Hepatocyte (in vitro differentiated cells): Measurements from ENCODE around the gene ALDH1A3. TPM values are rescaled to one million over a fixed set of nuclear protein-coding genes. Genes with fewer than 3 reads are reported as not detected.

Experiments used
- DNase-seq: peaks from one replicate; pipeline ENCODE4 v3.0.0-alpha.2; 2016; ENCODE audit warnings: low spot score
- H2AFZ ChIP-seq: fragments of 200-600 bp; sonication (generic); 2 replicates; pipeline ENCODE4 v1.6.0; 2016; ENCODE audit warnings: antibody characterized with exemption, mild to moderate bottlenecking
- H3K27ac ChIP-seq: fragments of 200-600 bp; sonication (generic); 2 replicates; pipeline ENCODE4 v1.5.1; 2016; ENCODE audit warnings: mild to moderate bottlenecking
- H3K27me3 ChIP-seq: fragments of 200-600 bp; sonication (generic); 2 replicates; pipeline ENCODE4 v1.6.1; 2016
- H3K36me3 ChIP-seq: fragments of 200-600 bp; sonication (generic); replicated peaks from 2 replicates; pipeline ENCODE4 v1.5.1; 2016; ENCODE audit warnings: low read depth; ENCODE audit not compliant: insufficient read depth
- H3K4me1 ChIP-seq: fragments of 200-600 bp; sonication (generic); 2 replicates; pipeline ENCODE4 v1.5.1; 2016; ENCODE audit warnings: mild to moderate bottlenecking, moderate library complexity; ENCODE audit not compliant: insufficient read depth
- H3K4me2 ChIP-seq: fragments of 200-600 bp; sonication (generic); 2 replicates; pipeline ENCODE4 v1.6.0; 2016
- H3K4me3 ChIP-seq: fragments of 200-600 bp; sonication (generic); 2 replicates; pipeline ENCODE4 v1.5.1; 2016; ENCODE audit warnings: mild to moderate bottlenecking
- H3K79me2 ChIP-seq: fragments of 200-600 bp; sonication (generic); 2 replicates; pipeline ENCODE4 v1.6.0; 2017; ENCODE audit warnings: mild to moderate bottlenecking
- H3K9me2 ChIP-seq: fragments of 200-600 bp; sonication (generic); replicated peaks from 2 replicates; pipeline ENCODE4 v1.6.0; 2017; ENCODE audit warnings: mild to moderate bottlenecking; ENCODE audit not compliant: insufficient read depth
- H3K9me3 ChIP-seq: fragments of 200-600 bp; sonication (generic); 2 replicates; pipeline ENCODE4 v1.5.1; 2016; ENCODE audit warnings: low read depth, mild to moderate bottlenecking
- H4K20me1 ChIP-seq: fragments of 200-600 bp; sonication (generic); 2 replicates; pipeline ENCODE4 v1.6.0; 2016; ENCODE audit warnings: mild to moderate bottlenecking; ENCODE audit not compliant: insufficient read depth, poor library complexity, severe bottlenecking
- EZH2 ChIP-seq: fragments of 200-600 bp; sonication (generic); IDR thresholded peaks from 2 replicates; pipeline ENCODE4 v1.6.1; 2016; ENCODE audit warnings: antibody characterized with exemption, mild to moderate bottlenecking, borderline replicate concordance
- EZH2phosphoT487 ChIP-seq: fragments of 200-600 bp; sonication (generic); IDR thresholded peaks from one replicate; pipeline ENCODE4 v1.6.1; 2018; ENCODE audit warnings: antibody characterized with exemption, mild to moderate bottlenecking, low read depth, moderate library complexity; ENCODE audit not compliant: unreplicated experiment, severe bottlenecking
- WGBS: methylation state at CpG from one replicate; pipeline ENCODE4 v1.1.6; 2016; ENCODE audit warnings: low lambda C conversion rate; ENCODE audit errors: missing lambda C conversion rate; 5-methylcytosine and 5-hydroxymethylcytosine counted together
- polyA plus RNA-seq: library from polyadenylated mRNA; unstranded; fragments of >200 nt; fragmentation: Nextera tagmentation; extraction: Ambion mirVana; gene quantifications from 2 replicates; pipeline ENCODE4 v1.2.1, GENCODE V29; 2016
- total RNA-seq: library from RNA; depleted of rRNA; stranded (reverse); fragments of >200 nt; gene quantifications from 2 replicates; pipeline ENCODE4 v1.2.3, GENCODE V29; 2014
- TF ChIP-seq, protein P1 (sequence below): fragments of 200-600 bp; sonication (generic); IDR thresholded peaks from 2 replicates; pipeline ENCODE4 v1.5.1; 2016; ENCODE audit warnings: antibody characterized with exemption, mild to moderate bottlenecking; ENCODE audit not compliant: poor library complexity

Gene ALDH1A3
- total and polyA plus RNA-seq, 2 experiments from 2014 or later: 6.8 to 20.5 TPM

DNA sequence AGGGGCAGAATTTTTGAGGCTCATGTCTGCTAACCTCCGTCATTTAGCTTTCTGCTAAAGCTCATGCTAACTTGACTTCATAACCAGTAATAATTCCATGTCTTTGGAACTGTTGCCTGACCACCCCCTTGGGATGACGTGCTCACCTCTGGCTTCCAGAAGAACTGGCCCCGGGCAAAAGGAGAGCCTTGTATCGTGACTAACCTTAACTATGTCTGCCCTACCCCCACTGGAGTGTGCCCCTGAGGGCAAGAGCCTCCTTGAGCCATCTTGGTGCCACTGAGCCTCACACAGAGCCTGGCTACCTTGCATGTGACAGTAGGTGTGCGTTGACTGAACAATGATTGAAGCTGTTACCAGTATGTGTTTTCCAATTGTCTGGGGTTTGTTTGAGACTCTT is 44.3 kb downstream of the ALDH1A3 start:
- H3K4me3 ChIP-seq: no peak overlapping the region
- TF ChIP-seq, protein P1, sequence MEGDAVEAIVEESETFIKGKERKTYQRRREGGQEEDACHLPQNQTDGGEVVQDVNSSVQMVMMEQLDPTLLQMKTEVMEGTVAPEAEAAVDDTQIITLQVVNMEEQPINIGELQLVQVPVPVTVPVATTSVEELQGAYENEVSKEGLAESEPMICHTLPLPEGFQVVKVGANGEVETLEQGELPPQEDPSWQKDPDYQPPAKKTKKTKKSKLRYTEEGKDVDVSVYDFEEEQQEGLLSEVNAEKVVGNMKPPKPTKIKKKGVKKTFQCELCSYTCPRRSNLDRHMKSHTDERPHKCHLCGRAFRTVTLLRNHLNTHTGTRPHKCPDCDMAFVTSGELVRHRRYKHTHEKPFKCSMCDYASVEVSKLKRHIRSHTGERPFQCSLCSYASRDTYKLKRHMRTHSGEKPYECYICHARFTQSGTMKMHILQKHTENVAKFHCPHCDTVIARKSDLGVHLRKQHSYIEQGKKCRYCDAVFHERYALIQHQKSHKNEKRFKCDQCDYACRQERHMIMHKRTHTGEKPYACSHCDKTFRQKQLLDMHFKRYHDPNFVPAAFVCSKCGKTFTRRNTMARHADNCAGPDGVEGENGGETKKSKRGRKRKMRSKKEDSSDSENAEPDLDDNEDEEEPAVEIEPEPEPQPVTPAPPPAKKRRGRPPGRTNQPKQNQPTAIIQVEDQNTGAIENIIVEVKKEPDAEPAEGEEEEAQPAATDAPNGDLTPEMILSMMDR: no peak
- TF ChIP-seq EZH2phosphoT487 (no peak), EZH2 (no peak)
- no peaks in the 10 kb centered on the region for H3K9me3 ChIP-seq
- H4K20me1 ChIP-seq: no peaks in the 10 kb centered on the region
- 86% methylated on average over 5 of the region's 5 CpGs for WGBS
- no peaks in the 10 kb centered on the region for H3K36me3 ChIP-seq
- no peak overlapping the region for H3K4me2 ChIP-seq
- peaks cover 35% of the 10 kb centered on the region for H3K27me3 ChIP-seq
- no peak overlapping the region for H3K27ac ChIP-seq
- no peak overlapping the region for H2AFZ ChIP-seq
- no peaks in the 10 kb centered on the region for H3K9me2 ChIP-seq
- H3K4me1 ChIP-seq: no peaks in the 10 kb centered on the region
- no peaks in the 10 kb centered on the region for H3K79me2 ChIP-seq
- DNase-seq: no peak

DNA sequence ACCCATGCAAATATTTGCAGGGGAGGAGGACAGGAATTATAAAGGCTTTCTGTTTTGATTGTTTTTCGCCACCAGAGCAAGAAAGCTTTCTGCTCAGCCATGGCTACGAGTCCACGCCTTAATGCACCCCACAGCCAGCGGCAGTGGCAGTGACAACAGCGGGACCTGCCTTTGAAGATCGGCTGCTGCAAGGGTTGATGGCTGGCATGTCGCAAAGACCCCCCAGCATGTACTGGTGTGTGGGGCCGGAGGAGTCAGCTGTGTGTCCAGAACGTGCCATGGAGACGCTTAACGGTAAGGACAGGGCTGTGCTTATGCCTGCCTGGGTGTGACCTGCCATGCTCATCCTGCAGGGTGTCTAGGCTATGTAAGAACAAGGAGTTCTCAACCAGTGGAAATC is 44.8 kb downstream of the ALDH1A3 start:
- Histone ChIP-seq H3K27ac (no peak overlapping the region), H3K4me1 (no peaks in the 10 kb centered on the region), H3K4me3 (no peak overlapping the region), H3K9me3 (no peaks in the 10 kb centered on the region), H3K9me2 (no peaks in the 10 kb centered on the region), H3K79me2 (no peaks in the 10 kb centered on the region), H3K36me3 (no peaks in the 10 kb centered on the region), H3K27me3 (peaks cover 34% of the 10 kb centered on the region), H4K20me1 (no peaks in the 10 kb centered on the region), H3K4me2 (no peak overlapping the region), H2AFZ (no peak overlapping the region)
- TF ChIP-seq, protein P1: no peak
- TF ChIP-seq EZH2phosphoT487 (no peak), EZH2 (no peak)
- 93% methylated on average over 11 of the region's 11 CpGs for WGBS
- no peak for DNase-seq

DNA sequence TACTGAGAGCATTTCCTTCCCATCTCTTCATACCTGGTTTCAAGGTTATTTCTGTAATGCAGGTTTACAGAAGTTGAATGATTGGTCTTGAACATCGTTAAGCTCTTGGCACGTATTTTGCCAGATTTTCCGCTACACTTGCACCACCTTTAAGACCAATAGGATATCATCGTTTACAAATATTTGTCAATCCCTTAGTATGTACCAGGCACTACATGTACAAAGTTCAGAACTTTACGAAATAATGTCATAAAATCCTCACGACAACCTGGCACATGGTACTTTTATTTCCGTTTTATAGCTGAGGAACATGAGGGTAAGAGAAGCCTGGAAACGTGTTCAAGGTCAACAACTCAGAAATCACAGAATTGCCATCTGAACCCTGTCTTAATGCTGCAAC is 45.8 kb downstream of the ALDH1A3 start:
- 91% methylated on average over 8 of the region's 8 CpGs for WGBS
- no peak overlapping the region for H2AFZ ChIP-seq

More for the DNA sequence above, 45.8 kb downstream of the ALDH1A3 start:
- Histone ChIP-seq H3K27me3 (peaks cover 24% of the 10 kb centered on the region), H3K79me2 (no peaks in the 10 kb centered on the region), H3K27ac (no peak overlapping the region), H3K4me3 (no peak overlapping the region), H3K4me1 (no peaks in the 10 kb centered on the region), H4K20me1 (no peaks in the 10 kb centered on the region), H3K9me3 (no peaks in the 10 kb centered on the region), H3K4me2 (no peak overlapping the region), H3K36me3 (no peaks in the 10 kb centered on the region), H3K9me2 (no peaks in the 10 kb centered on the region)
- DNase-seq: no peak
- TF ChIP-seq EZH2: no peak
- TF ChIP-seq, protein P1: no peak
- no peak for TF ChIP-seq EZH2phosphoT487
